HG03469 (cell line): Measurements from ENCODE around the gene NCL.
"Not testable (repeated sequence)": the region's sequence is repeated elsewhere in the genome, so short reads cannot be mapped to it uniquely, and the experiment has no call there.

Experiments
- ATAC-seq: cut with Tn5 transposase; IDR thresholded peaks from one replicate; pipeline ENCODE4 v1.9.1; 2021; ENCODE audit warnings: mild to moderate bottlenecking, moderate library complexity, moderate number of reproducible peaks; ENCODE audit not compliant: unreplicated experiment

The NCL gene

GRCh38 chr2:231469583-231469950 lies 5.3 kb upstream of the NCL start:
- ATAC-seq, result no peak

GRCh38 chr2:231467613-231468530 lies 3.6 kb upstream of the NCL start:
- ATAC-seq, result no peak

- no peak for ATAC-seq
Measured at GRCh38 chr2:231467016-231467545, 2.8 kb upstream of the NCL start.

- ATAC-seq, result no peak
Measured at GRCh38 chr2:231464576-231465540, 574 bp upstream of the NCL start.

- ATAC-seq, result no peak
Measured at GRCh38 chr2:231462729-231463465, 1.4 kb downstream of the NCL start.

- ATAC-seq, result no peak
Measured at GRCh38 chr2:231461516-231461971, 2.7 kb downstream of the NCL start.

- not testable (repeated sequence) for ATAC-seq
Measured at GRCh38 chr2:231460841-231461240, 3.4 kb downstream of the NCL start.

- ATAC-seq, result no peak
Measured at GRCh38 chr2:231460073-231460835, 4.0 kb downstream of the NCL start.

- ATAC-seq, result no peak
Measured at GRCh38 chr2:231458368-231458767, 5.9 kb downstream of the NCL start.

GRCh38 chr2:231457101-231457500 lies 7.2 kb downstream of the NCL start:
- ATAC-seq, result no peak

GRCh38 chr2:231456295-231457004 lies 7.8 kb downstream of the NCL start:
- no peak for ATAC-seq

- no peak for ATAC-seq
Measured at GRCh38 chr2:231455890-231456289, 8.4 kb downstream of the NCL start.

GRCh38 chr2:231455222-231455621 lies 9.1 kb downstream of the NCL start:
- no peak for ATAC-seq

- ATAC-seq, result no peak
Measured at GRCh38 chr2:231454361-231454791, 9.9 kb downstream of the NCL start.

GRCh38 chr2:231452799-231453508 lies 11.3 kb downstream of the NCL start:
- ATAC-seq, result no peak

GRCh38 chr2:231450548-231450989 lies 13.7 kb downstream of the NCL start:
- ATAC-seq, result no peak

- no peak for ATAC-seq
Measured at GRCh38 chr2:231449503-231450054, 14.7 kb downstream of the NCL start.

- ATAC-seq, result no peak
Measured at GRCh38 chr2:231436957-231437356, 27.3 kb downstream of the NCL start.
